Measurements from ENCODE around the gene MAGOH.

DNA sequence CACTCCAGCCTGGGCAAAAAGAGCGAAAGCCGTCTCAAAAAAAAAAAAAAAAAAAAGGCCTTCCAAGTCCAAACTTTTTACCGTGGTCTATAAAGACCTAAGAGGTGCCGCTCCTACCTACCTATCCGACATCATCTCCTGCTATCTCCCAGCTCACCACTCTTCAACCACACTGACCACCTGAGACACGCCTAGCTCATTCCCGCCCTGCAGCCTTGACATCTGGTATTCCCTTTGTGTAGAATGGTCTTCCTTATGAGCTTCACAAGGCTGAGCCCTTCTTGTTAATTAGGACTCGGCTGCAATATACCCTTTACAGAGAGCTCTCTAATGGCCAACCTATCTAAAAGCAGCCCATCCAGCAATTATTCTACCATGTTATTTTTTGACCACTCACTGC, 680 bp downstream of the MAGOH start:
- TF ChIP-seq, protein P1, sequence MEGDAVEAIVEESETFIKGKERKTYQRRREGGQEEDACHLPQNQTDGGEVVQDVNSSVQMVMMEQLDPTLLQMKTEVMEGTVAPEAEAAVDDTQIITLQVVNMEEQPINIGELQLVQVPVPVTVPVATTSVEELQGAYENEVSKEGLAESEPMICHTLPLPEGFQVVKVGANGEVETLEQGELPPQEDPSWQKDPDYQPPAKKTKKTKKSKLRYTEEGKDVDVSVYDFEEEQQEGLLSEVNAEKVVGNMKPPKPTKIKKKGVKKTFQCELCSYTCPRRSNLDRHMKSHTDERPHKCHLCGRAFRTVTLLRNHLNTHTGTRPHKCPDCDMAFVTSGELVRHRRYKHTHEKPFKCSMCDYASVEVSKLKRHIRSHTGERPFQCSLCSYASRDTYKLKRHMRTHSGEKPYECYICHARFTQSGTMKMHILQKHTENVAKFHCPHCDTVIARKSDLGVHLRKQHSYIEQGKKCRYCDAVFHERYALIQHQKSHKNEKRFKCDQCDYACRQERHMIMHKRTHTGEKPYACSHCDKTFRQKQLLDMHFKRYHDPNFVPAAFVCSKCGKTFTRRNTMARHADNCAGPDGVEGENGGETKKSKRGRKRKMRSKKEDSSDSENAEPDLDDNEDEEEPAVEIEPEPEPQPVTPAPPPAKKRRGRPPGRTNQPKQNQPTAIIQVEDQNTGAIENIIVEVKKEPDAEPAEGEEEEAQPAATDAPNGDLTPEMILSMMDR (conservative IDR thresholded peaks at IDR 0.05) = no peak
- no peak for TF ChIP-seq EZH2 (IDR thresholded peaks at IDR 0.05; ENCODE audit: low read depth)
